Fibroblast of the conjunctiva (primary cell): ENCODE data around the gene RPS6KA2.
"Not testable (repeated sequence)": the region's sequence is repeated elsewhere in the genome, so short reads cannot be mapped to it uniquely, and the experiment has no call there.

Experiments
- DNase-seq: peaks from one replicate; pipeline ENCODE4 v3.0.0-alpha.2; 2010; ENCODE audit warnings: low read depth

Gene RPS6KA2

GRCh38 chr6:166635013-166635970, 8.2 kb upstream of the RPS6KA2 start:
- no peak for DNase-seq

GRCh38 chr6:166634581-166634980, 7.5 kb upstream of the RPS6KA2 start:
- not testable (repeated sequence) for DNase-seq

- no peak for DNase-seq
Measured at GRCh38 chr6:166633732-166634535, 6.9 kb upstream of the RPS6KA2 start.

GRCh38 chr6:166632731-166633130, 5.7 kb upstream of the RPS6KA2 start:
- DNase-seq = no peak

- DNase-seq = no peak
Measured at GRCh38 chr6:166630462-166630861, 3.4 kb upstream of the RPS6KA2 start.

- no peak for DNase-seq
Measured at GRCh38 chr6:166629628-166630027, 2.6 kb upstream of the RPS6KA2 start.

GRCh38 chr6:166627875-166628801, 1.1 kb upstream of the RPS6KA2 start:
- DNase-seq = no peak

GRCh38 chr6:166626177-166627032, 646 bp downstream of the RPS6KA2 start:
- DNase-seq = no peak

- no peak for DNase-seq
Measured at GRCh38 chr6:166625356-166625755, 1.7 kb downstream of the RPS6KA2 start.

GRCh38 chr6:166624275-166624674, 2.8 kb downstream of the RPS6KA2 start:
- DNase-seq = peak; percentile 93

GRCh38 chr6:166623318-166623717, 3.7 kb downstream of the RPS6KA2 start:
- no peak for DNase-seq

GRCh38 chr6:166621114-166621540, 5.9 kb downstream of the RPS6KA2 start:
- DNase-seq = no peak

- DNase-seq = peak; percentile 43
Measured at GRCh38 chr6:166620478-166621113, 6.5 kb downstream of the RPS6KA2 start.

- DNase-seq = peak; percentile 97
Measured at GRCh38 chr6:166619912-166620311, 7.1 kb downstream of the RPS6KA2 start.

GRCh38 chr6:166618866-166619761, 7.9 kb downstream of the RPS6KA2 start:
- DNase-seq = peak; percentile 57

- no peak for DNase-seq
Measured at GRCh38 chr6:166618251-166618650, 8.8 kb downstream of the RPS6KA2 start.

- no peak for DNase-seq
Measured at GRCh38 chr6:166617359-166617758, 9.7 kb downstream of the RPS6KA2 start.

GRCh38 chr6:166616261-166617238, 10.5 kb downstream of the RPS6KA2 start:
- no peak for DNase-seq
